GM21786 (cell line): ENCODE measurements around the gene HES7.
A peak's percentile ranks its signal among the peaks of the same experiment; 100 is the strongest.

ENCODE experiments used
- ATAC-seq: cut with Tn5 transposase; IDR thresholded peaks from one replicate; pipeline ENCODE4 v1.9.1; 2021; ENCODE audit not compliant: unreplicated experiment

The HES7 gene

GRCh38 chr17:8155231-8155995 lies 31.5 kb upstream of the HES7 start:
- ATAC-seq: no peak

GRCh38 chr17:8154608-8155155 lies 30.8 kb upstream of the HES7 start:
- no peak for ATAC-seq

GRCh38 chr17:8153957-8154607 lies 30.2 kb upstream of the HES7 start:
- no peak for ATAC-seq

- ATAC-seq: no peak
These were observed 29.6 kb upstream of the HES7 start for GRCh38 chr17:8153525-8153956.

- ATAC-seq: no peak
These were observed 29.1 kb upstream of the HES7 start for GRCh38 chr17:8153031-8153451.

- no peak for ATAC-seq
These were observed 28.3 kb upstream of the HES7 start, which contains the start of gene PER1 for GRCh38 chr17:8152112-8152775. PER1 (minus strand) TSS chr17:8152404; CDS start chr17:8150706, 1,698 bp downstream.

GRCh38 chr17:8151641-8152111 lies 27.8 kb upstream of the HES7 start:
- ATAC-seq: no peak

GRCh38 chr17:8151120-8151640 lies 27.3 kb upstream of the HES7 start:
- peak; percentile 35 for ATAC-seq

GRCh38 chr17:8150194-8151119 lies 26.6 kb upstream of the HES7 start:
- ATAC-seq: no peak

GRCh38 chr17:8149419-8150193 lies 25.7 kb upstream of the HES7 start:
- no peak for ATAC-seq

- no peak for ATAC-seq
These were observed 24.7 kb upstream of the HES7 start for GRCh38 chr17:8148560-8148959.

GRCh38 chr17:8147805-8148404 lies 24.0 kb upstream of the HES7 start:
- no peak for ATAC-seq

GRCh38 chr17:8147141-8147804 lies 23.4 kb upstream of the HES7 start:
- ATAC-seq: no peak

GRCh38 chr17:8146381-8147140 lies 22.7 kb upstream of the HES7 start:
- no peak for ATAC-seq

GRCh38 chr17:8145811-8146210 lies 21.9 kb upstream of the HES7 start:
- ATAC-seq: no peak

GRCh38 chr17:8144401-8145231 lies 20.7 kb upstream of the HES7 start:
- ATAC-seq: no peak
